UCSD-AML1 (cell line): Measurements from ENCODE around the gene CCDC167.
"Not testable (repeated sequence)": the region's sequence is repeated elsewhere in the genome, so short reads cannot be mapped to it uniquely, and the experiment has no call there.

ENCODE experiments used
- DNase-seq: peaks from one replicate; lab custom pipeline; 2025; ENCODE audit not compliant: unreplicated experiment; lab: John Stamatoyannopoulos, UW

The CCDC167 gene

GRCh38 chr6:37512400-37513011 is 12.8 kb upstream of the CCDC167 start:
- DNase-seq = no peak

- DNase-seq = no peak
Observed at GRCh38 chr6:37511910-37512399, 12.3 kb upstream of the CCDC167 start.

GRCh38 chr6:37511201-37511600 is 11.5 kb upstream of the CCDC167 start:
- no peak for DNase-seq

DNA sequence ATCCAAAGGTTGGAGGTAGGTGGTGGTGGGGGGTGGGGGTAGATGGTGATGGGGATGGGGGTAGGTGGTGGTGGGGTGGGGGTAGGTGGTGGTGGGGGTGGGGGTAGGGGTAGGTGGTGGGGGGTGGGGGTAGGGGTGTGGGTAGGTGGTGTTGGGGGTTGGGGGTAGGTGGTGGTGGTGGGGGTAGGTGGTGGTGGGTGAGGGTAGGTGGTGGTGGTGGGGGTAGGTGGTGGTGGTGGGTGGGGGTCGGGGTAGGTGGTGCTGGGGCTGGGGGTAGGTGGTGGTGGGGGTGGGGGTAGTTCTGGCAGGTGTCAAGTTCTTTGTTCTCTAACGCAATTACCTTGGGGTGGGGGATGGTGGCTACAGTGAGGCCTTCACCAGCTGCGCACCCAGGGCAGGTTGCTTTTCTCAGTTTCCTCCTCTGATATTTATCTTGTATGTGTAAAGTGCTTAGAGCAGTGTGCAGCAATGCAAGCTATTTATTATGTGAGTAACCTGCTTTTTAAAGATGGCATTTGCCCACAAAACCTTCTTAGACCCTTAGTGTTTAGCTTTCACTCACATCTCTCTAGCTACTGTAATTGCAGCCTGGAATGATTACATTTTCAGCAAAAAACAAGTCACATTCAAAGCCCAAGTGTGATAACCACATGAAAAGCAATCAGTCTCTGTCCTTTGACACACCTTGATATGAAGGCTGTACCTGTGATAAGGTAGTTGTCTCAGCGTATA is 8.2 kb upstream of the CCDC167 start:
- no peak for DNase-seq

GRCh38 chr6:37507077-37507476 is 7.4 kb upstream of the CCDC167 start:
- no peak for DNase-seq

- no peak for DNase-seq
Observed at GRCh38 chr6:37506479-37506878, 6.8 kb upstream of the CCDC167 start.

DNA sequence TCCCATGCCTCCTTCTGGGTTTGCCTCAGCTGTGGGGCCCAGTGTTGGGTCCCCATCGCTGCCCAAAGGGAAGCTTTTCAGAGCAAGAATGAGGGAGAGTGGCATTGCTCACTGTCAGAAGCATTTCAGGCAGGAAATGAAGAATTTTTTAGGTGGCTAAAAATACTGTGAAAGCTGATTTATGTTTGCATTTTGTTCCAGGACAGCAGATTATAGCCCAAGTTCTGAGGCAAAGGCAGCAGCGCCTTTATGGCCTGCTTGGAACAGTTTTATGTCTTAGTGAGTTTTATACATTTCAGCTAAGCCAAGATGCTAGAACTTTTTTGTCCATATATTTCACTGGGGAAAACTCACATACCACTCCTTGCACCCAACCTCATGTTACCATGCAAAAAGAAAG is 4.3 kb upstream of the CCDC167 start:
- no peak for DNase-seq

DNA sequence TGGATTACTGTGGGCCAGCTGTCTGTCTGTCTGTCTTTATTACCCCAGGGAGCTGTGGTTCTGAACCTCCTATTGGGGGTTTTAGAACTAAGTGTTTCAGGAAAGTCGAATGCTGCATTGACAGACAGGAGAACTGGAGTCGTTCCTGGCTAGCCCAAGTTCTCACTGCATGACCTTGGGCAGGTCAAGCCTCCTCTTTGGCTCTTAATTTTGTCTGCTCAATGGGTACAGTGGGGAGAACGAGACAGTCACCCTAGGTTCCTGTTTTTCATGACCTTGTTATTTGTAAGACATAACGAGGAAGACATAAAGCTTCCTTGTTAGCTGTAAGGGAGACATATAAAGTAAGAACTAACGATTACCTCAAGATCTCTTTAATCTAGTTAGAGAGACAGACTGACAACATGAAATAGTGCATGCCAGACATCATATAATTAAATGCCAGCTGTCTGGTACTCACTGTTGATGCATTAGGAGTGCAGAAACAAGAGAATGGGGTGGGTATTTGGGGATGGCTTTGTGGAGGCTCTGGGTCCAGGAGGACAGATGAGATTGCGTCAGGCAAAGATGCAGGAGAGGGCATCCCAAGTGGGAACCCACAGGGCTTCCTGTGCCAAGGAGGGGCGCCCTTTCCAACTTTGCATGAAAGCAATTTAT is 3.7 kb upstream of the CCDC167 start:
- DNase-seq = no peak

GRCh38 chr6:37502703-37503291 is 3.1 kb upstream of the CCDC167 start:
- DNase-seq = no peak

GRCh38 chr6:37501632-37502491 is 2.2 kb upstream of the CCDC167 start:
- no peak for DNase-seq

DNA sequence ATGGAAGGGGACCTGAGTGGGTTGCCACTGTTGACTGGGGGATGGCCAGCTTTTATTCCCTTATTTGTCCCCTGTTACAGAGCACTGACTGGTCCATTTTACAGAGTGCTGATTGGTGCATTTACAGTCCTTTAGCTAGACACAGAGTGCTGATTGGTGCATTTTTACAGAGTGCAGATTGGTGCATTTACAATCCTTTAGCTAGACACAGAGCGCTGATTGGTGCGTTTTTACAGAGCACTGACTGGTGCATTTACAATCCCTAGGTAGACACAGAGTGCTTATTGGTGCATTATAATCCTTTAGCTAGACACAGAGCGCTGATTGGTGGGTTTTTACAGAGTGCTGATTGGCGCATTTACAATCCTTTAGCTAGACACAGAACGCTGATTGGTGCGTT is 1.2 kb upstream of the CCDC167 start:
- DNase-seq = not testable (repeated sequence)

DNA sequence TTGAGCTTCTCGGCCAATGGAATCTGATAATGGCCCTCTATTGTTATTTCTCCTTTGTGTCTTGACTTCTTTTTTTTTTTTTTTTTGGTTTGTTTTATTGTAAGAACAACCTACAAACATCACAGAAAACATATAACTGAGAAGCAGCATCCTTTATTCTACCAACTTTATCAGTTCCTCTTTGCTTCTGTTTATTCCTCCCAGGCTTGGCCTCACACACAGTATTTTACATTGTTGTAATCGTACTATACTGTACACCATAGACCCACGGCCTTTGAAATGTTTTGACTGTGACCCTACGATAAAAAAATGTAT is 558 bp upstream of the CCDC167 start:
- DNase-seq = no peak

- no peak for DNase-seq
Observed at GRCh38 chr6:37496951-37497885, 2.5 kb downstream of the CCDC167 start.

DNA sequence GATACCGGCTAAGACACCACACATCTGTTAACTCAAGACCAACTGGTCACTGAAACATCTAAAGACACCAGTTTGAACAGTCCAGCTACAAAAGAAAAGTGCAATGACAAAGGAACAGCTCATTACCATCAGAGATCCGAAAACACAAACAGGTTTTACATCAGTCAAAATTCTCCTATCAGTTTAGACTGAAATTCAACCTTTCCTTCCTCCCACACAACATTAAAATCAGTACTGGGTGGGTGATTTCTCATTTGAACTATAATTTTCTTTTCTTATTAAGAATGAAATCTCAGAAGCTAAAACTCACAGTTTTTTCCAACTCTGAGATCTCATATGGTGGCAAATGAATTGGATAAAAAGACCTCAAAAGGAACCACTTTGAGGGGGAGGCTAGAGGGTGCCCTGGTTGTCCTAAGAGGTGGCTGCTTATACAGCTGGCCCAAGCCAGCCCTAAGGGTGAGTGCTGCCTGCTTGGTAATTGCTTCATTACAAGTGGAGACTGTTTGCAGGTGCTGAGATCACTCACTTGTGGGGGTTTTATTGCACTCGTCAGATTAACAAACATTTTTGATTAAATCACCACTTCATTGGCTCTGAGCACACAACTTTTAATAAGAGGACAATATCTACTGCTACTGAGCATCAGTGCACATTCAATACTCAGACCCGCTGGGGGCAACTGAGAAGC is 4.3 kb downstream of the CCDC167 start:
- no peak for DNase-seq

DNA sequence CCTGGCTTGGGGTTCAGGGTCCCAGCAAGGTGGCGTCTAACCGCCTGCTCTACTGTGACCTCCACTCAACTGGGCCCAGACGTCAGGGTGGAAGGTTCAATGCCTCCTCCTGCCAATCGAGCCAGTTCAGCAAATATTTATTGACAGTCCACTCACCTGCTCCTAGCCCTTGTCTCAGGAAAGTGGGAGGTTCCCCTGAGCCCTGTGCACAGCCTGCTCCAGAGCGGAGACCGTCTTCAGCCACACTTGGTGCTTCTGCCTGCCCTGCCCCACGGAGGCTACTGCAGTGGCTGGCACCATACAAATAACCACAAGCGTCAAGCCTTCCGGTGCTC is 6.1 kb downstream of the CCDC167 start:
- no peak for DNase-seq

DNA sequence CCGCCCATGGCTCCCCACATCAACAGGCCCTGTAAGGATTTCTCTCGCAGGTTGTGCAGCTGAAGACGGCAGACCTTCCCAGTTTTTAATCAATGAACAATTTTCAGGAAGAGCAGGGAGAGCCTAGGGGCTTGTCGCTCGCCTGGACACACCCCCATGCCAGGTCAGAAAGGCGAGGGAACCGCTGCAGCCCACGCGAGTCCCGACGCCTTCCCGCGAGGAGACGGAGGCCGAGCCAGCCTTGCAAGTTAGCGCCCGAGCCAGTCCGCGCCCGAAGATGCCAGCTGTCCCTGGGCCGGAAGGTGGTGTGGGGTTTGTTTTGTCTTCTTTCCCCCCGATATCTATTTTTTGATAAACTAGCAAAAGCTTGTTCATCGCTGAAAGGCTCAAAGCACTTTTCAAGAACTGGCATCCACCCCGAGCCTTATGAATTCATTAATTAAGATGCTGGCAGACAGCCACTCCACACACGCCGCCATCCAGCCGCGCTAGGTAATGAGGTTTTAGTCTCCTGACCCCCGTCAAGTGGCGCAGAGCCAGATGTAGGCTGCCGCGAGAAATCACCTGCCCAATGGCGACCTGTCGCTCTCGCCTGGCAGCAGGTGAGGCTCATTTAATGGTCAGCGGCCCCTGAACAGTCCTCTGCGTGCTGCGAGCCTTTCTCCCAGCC is 6.6 kb downstream of the CCDC167 start:
- no peak for DNase-seq

DNA sequence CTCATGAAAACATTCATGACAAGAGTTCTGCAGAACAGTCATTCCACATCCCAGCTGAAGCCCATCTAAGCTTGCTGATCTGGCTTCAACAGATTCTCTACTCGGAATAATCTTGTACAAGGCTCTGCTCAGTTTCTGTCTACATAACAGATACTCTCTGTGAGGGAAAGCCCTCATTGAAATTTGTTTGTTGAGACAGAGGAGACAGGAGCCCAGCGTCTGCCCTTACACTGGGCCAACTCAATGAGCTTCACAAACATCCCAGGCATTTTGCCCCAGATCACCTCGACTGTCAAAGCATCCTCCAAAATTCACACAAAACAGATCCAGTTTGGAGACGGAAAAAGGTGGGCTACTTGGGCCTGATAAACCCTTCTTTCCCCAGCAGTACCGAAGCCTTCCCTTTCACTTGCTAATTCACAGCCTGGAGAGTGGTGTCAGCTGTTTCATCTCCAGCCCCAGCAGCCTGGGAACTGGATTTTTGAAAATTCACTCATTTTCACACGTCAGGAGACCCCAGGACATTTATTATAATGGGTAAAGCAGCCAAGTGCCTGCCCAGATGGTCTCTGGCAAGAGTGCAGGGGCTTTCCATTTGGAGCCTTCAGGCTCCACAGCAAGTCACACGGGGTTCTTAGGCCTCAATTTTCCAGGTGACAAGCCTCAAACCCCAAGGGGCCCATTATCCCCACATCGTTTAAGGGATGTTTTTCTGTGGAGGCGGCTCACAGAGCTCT is 7.3 kb downstream of the CCDC167 start:
- DNase-seq = no peak

- no peak for DNase-seq
Observed at GRCh38 chr6:37491830-37492208, 7.9 kb downstream of the CCDC167 start.
